H9 (cell line): Measurements from ENCODE around the gene DMXL1. TPM values are rescaled to one million over a fixed set of nuclear protein-coding genes. Genes with fewer than 3 reads are reported as not detected.

Experiments used
- DNase-seq: peaks from one replicate; pipeline ENCODE4 v3.0.0-alpha.2; 2017
- H2AFZ ChIP-seq: one replicate; pipeline ENCODE4 v1.6.1; 2013; ENCODE audit warnings: mild to moderate bottlenecking, low read length, control low read depth, moderate library complexity
- H2AK5ac ChIP-seq: 2 replicates; pipeline ENCODE4 v1.6.1; 2013; ENCODE audit warnings: low read length, control low read depth, mixed read lengths; ENCODE audit not compliant: insufficient read length
- H2BK120ac ChIP-seq: one replicate; pipeline ENCODE4 v1.6.1; 2013; ENCODE audit warnings: low read depth, mild to moderate bottlenecking, low read length, control low read depth, inconsistent platforms; ENCODE audit not compliant: poor library complexity, severe bottlenecking
- H2BK12ac ChIP-seq: 2 replicates; pipeline ENCODE4 v1.6.1; 2013; ENCODE audit warnings: low read length, control low read depth, mixed read lengths, low read depth; ENCODE audit not compliant: insufficient read length
- H2BK15ac ChIP-seq: 2 replicates; pipeline ENCODE4 v1.6.1; 2013; ENCODE audit warnings: low read depth, low read length, control low read depth
- H2BK20ac ChIP-seq: one replicate; pipeline ENCODE4 v1.6.1; 2013; ENCODE audit warnings: low read depth, mild to moderate bottlenecking, low read length, control low read depth, inconsistent platforms; ENCODE audit not compliant: poor library complexity, severe bottlenecking
- H2BK5ac ChIP-seq: 2 replicates; pipeline ENCODE4 v1.6.1; 2013; ENCODE audit warnings: low read length, control low read depth, mixed read lengths; ENCODE audit not compliant: insufficient read length
- H3K14ac ChIP-seq: 2 replicates; pipeline ENCODE4 v1.6.1; 2013; ENCODE audit warnings: low read length, control low read depth; ENCODE audit not compliant: insufficient read depth
- H3K18ac ChIP-seq: 2 replicates; pipeline ENCODE4 v1.6.1; 2013; ENCODE audit warnings: low read depth, mild to moderate bottlenecking, mixed read lengths, low read length, control low read depth; ENCODE audit not compliant: insufficient read length
- H3K23ac ChIP-seq: 2 replicates; pipeline ENCODE4 v1.6.1; 2013; ENCODE audit warnings: low read length, control low read depth, mixed read lengths, low read depth; ENCODE audit not compliant: insufficient read length
- H3K23me2 ChIP-seq: 2 replicates; pipeline ENCODE4 v1.6.1; 2013; ENCODE audit warnings: low read depth, mild to moderate bottlenecking, mixed read lengths, low read length, control low read depth; ENCODE audit not compliant: insufficient read length, poor library complexity, severe bottlenecking
- H3K27ac ChIP-seq: 2 replicates; pipeline ENCODE4 v1.5.1; 2013; ENCODE audit warnings: low read length, control low read depth, mixed read lengths, low read depth; ENCODE audit not compliant: insufficient read length
- H3K27me3 ChIP-seq: 2 replicates; pipeline ENCODE4 v1.6.1; 2013; ENCODE audit warnings: low read length, control low read depth, inconsistent platforms; ENCODE audit not compliant: insufficient read depth
- H3K4ac ChIP-seq: 2 replicates; pipeline ENCODE4 v1.6.1; 2013; ENCODE audit warnings: low read depth, mild to moderate bottlenecking, control low read depth, inconsistent platforms, low read length, moderate library complexity
- H3K4me1 ChIP-seq: 2 replicates; pipeline ENCODE4 v1.6.1; 2013; ENCODE audit warnings: low read length, control low read depth, inconsistent platforms; ENCODE audit not compliant: insufficient read depth
- H3K4me2 ChIP-seq: 2 replicates; pipeline ENCODE4 v1.6.1; 2013; ENCODE audit warnings: low read length, control low read depth, mixed read lengths; ENCODE audit not compliant: insufficient read length, insufficient read depth
- H3K56ac ChIP-seq: 2 replicates; pipeline ENCODE4 v1.6.1; 2013; ENCODE audit warnings: low read depth, mild to moderate bottlenecking, mixed read lengths, low read length, control low read depth; ENCODE audit not compliant: insufficient read length
- H3K79me1 ChIP-seq: 2 replicates; pipeline ENCODE4 v1.6.1; 2013; ENCODE audit warnings: low read depth, mild to moderate bottlenecking, moderate library complexity, low read length, control low read depth, inconsistent platforms; ENCODE audit not compliant: insufficient read depth, poor library complexity, severe bottlenecking
- H3K79me2 ChIP-seq: 2 replicates; pipeline ENCODE4 v1.6.1; 2013; ENCODE audit warnings: low read length, control low read depth, inconsistent platforms; ENCODE audit not compliant: insufficient read depth
- H3K9ac ChIP-seq: 2 replicates; pipeline ENCODE4 v1.6.1; 2013; ENCODE audit warnings: low read length, control low read depth, mixed read lengths; ENCODE audit not compliant: insufficient read length; ENCODE audit errors: extremely low read depth
- H3K9me3 ChIP-seq: one replicate; pipeline ENCODE4 v1.6.1; 2013; ENCODE audit warnings: low read depth, low read length, inconsistent platforms; ENCODE audit not compliant: control insufficient read depth
- H3T11ph ChIP-seq: one replicate; pipeline ENCODE4 v1.6.1; 2013; ENCODE audit warnings: mild to moderate bottlenecking, low read length, control low read depth, inconsistent platforms
- H4K20me1 ChIP-seq: one replicate; pipeline ENCODE4 v1.6.1; 2013; ENCODE audit not compliant: control insufficient read depth, insufficient read length, insufficient read depth
- H4K5ac ChIP-seq: 2 replicates; pipeline ENCODE4 v1.6.1; 2013; ENCODE audit warnings: low read depth, mild to moderate bottlenecking, mixed read lengths, low read length, control low read depth; ENCODE audit not compliant: insufficient read length
- H4K8ac ChIP-seq: replicated peaks from 2 replicates; pipeline ENCODE4 v1.6.1; 2013; ENCODE audit warnings: low read length, control low read depth, mixed read lengths, low read depth; ENCODE audit not compliant: insufficient read length
- H4K91ac ChIP-seq: 2 replicates; pipeline ENCODE4 v1.6.1; 2013; ENCODE audit warnings: low read depth, mild to moderate bottlenecking, moderate library complexity, mixed read lengths, low read length, control low read depth; ENCODE audit not compliant: insufficient read length
- H3K27ac Mint-ChIP-seq, 3 experiments: 2 replicates in 2 of 3; 3 replicates in 1 of 3; pipeline ENCODE4 v1.8.0; 2020 to 2021; ENCODE audit warnings: mixed read lengths in 3 of 3, mild to moderate bottlenecking in 1 of 3, moderate library complexity in 1 of 3
- H3K27me3 Mint-ChIP-seq: 2 replicates; pipeline ENCODE4 v1.8.0; 2021; ENCODE audit warnings: low read depth, mild to moderate bottlenecking, moderate library complexity, mixed read lengths
- H3K36me3 Mint-ChIP-seq, 3 experiments: 2 replicates in 2 of 3; 3 replicates in 1 of 3; pipeline ENCODE4 v1.8.0; 2020 to 2021; ENCODE audit warnings: low read depth in 3 of 3, mixed read lengths in 3 of 3; ENCODE audit not compliant: insufficient read depth in 1 of 3
- H3K4me1 Mint-ChIP-seq, 2 experiments: 2 replicates each; pipeline ENCODE4 v1.8.0; 2020; ENCODE audit warnings: mixed read lengths in 2 of 2
- H3K4me3 Mint-ChIP-seq, 2 experiments: 2 replicates in 1 of 2; 3 replicates in 1 of 2; pipeline ENCODE4 v1.8.0; 2020 to 2021; ENCODE audit warnings: mild to moderate bottlenecking in 2 of 2, mixed read lengths in 2 of 2, moderate library complexity in 1 of 2
- H3K9me3 Mint-ChIP-seq, 2 experiments: 2 replicates in 1 of 2; 3 replicates in 1 of 2; pipeline ENCODE4 v1.8.0; 2020; ENCODE audit warnings: mild to moderate bottlenecking in 2 of 2, mixed read lengths in 2 of 2, moderate library complexity in 1 of 2
- WGBS: extraction: QIAGEN DNeasy Blood & Tissue Kit; methylation state at CpG from one replicate; pipeline ENCODE4 v1.1.7; 2013; ENCODE audit warnings: missing lambda C conversion rate, low lambda C conversion rate, mixed read lengths; ENCODE audit not compliant: insufficient read length; ENCODE audit errors: extremely low coverage; 5-methylcytosine and 5-hydroxymethylcytosine counted together
- total RNA-seq: library from RNA; stranded (reverse); gene quantifications from 2 replicates; pipeline ENCODE4 v1.2.1, GENCODE V29; 2021
- TF ChIP-seq, protein P1 (sequence below): fragments of 200-600 bp; sonication (generic); conservative IDR thresholded peaks from 3 replicates; pipeline ENCODE4 v1.8.0; 2021; ENCODE audit warnings: antibody characterized with exemption, mild to moderate bottlenecking

The DMXL1 gene
- total RNA-seq, 1 experiment from 2014 or later = 63.5 TPM

DNA sequence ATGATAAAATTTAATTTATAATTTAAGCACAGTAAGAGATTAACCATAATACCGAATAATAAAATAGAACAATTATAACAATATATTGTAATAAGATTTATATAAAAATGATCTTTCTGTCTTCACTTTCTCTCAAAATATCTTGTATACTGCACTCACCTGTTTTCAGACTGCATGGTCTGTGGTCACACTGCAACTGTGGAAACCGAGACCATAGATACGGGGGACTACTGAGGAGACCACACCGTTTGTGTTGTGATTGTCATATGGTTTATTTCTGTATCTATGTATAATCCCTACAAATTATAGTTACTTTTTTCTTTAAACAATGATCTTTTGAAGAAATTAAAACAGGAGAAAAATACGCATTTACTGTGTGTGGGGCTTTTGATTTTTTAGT is 206.1 kb downstream of the DMXL1 start:
- no peaks in the 10 kb centered on the region for H3K9me3 ChIP-seq
- H2BK120ac ChIP-seq = no peak overlapping the region
- no peak overlapping the region for H2BK5ac ChIP-seq
- H3K27ac Mint-ChIP-seq = no peak overlapping the region
- DNase-seq = no peak
- H3K14ac ChIP-seq = no peak overlapping the region
- no peak overlapping the region for H3K56ac ChIP-seq
- no peak overlapping the region for H4K91ac ChIP-seq
- no peaks in the 10 kb centered on the region for H3K9me3 Mint-ChIP-seq
- H3K4me3 Mint-ChIP-seq = no peak overlapping the region
- H3K23ac ChIP-seq = no peak overlapping the region
- H3K23me2 ChIP-seq = no peaks in the 10 kb centered on the region
- no peak overlapping the region for H3K27ac ChIP-seq
- H3K4me1 Mint-ChIP-seq = peaks cover 32 to 35% of the 10 kb centered on the region in 2 experiments
- H2BK20ac ChIP-seq = no peak overlapping the region
- no peaks in the 10 kb centered on the region for H3K27me3 ChIP-seq
- no peaks in the 10 kb centered on the region for H3K36me3 Mint-ChIP-seq
- no peak overlapping the region for H3K9ac ChIP-seq
- WGBS = no CpG with 5 or more reads among the region's 5 CpGs
- TF ChIP-seq, protein P1, sequence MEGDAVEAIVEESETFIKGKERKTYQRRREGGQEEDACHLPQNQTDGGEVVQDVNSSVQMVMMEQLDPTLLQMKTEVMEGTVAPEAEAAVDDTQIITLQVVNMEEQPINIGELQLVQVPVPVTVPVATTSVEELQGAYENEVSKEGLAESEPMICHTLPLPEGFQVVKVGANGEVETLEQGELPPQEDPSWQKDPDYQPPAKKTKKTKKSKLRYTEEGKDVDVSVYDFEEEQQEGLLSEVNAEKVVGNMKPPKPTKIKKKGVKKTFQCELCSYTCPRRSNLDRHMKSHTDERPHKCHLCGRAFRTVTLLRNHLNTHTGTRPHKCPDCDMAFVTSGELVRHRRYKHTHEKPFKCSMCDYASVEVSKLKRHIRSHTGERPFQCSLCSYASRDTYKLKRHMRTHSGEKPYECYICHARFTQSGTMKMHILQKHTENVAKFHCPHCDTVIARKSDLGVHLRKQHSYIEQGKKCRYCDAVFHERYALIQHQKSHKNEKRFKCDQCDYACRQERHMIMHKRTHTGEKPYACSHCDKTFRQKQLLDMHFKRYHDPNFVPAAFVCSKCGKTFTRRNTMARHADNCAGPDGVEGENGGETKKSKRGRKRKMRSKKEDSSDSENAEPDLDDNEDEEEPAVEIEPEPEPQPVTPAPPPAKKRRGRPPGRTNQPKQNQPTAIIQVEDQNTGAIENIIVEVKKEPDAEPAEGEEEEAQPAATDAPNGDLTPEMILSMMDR = no peak
- no peaks in the 10 kb centered on the region for H3K79me1 ChIP-seq
- no peak overlapping the region for H2BK12ac ChIP-seq
- no peaks in the 10 kb centered on the region for H3K79me2 ChIP-seq
- H4K5ac ChIP-seq = no peak overlapping the region
- H3K27me3 Mint-ChIP-seq = no peaks in the 10 kb centered on the region
- H4K8ac ChIP-seq = no peak overlapping the region
- 0 out of 2 replicates have a peak, but pooled peaks cover 2% of the 10 kb centered on the region for H3K4me1 ChIP-seq
- H3T11ph ChIP-seq = no peak overlapping the region
- H2AFZ ChIP-seq = no peak overlapping the region
- H3K4ac ChIP-seq = no peak overlapping the region
- H3K4me2 ChIP-seq = no peak overlapping the region
- no peak overlapping the region for H3K18ac ChIP-seq
- H2AK5ac ChIP-seq = no peak overlapping the region
- no peaks in the 10 kb centered on the region for H4K20me1 ChIP-seq
- H2BK15ac ChIP-seq = no peak overlapping the region
